Aortic smooth muscle cell (primary cell): ENCODE data around the gene MSANTD2. TPM values are rescaled to one million over a fixed set of nuclear protein-coding genes. Genes with fewer than 3 reads are reported as not detected.

Experiments
- total RNA-seq: library from RNA; depleted of rRNA; stranded (reverse); fragments of >200 nt; gene quantifications from 2 replicates; pipeline ENCODE4 v1.2.3, GENCODE V29; 2014

Gene MSANTD2
- 5.9 and 7.4 TPM in 2 replicates for total RNA-seq

GRCh38 chr11:124800226-124800929 is at the start of gene MSANTD2:
Gene MSANTD2, minus strand, starts transcription at chr11:124800406. Its CDS starts 26 bp downstream, at chr11:124800380.

GRCh38 chr11:124762105-124762623 is 38.0 kb downstream of the MSANTD2 start, which contains the start of gene ESAM:
Gene ESAM, minus strand, starts transcription at chr11:124762290. Its CDS starts 136 bp downstream, at chr11:124762154.

GRCh38 chr11:124751741-124752470 is 48.3 kb downstream of the MSANTD2 start, which contains the start of gene VSIG2:
Gene VSIG2, minus strand, starts transcription at chr11:124752255. Its CDS starts 118 bp downstream, at chr11:124752137.

GRCh38 chr11:124739479-124740276 is 60.5 kb downstream of the MSANTD2 start, which contains the start of gene NRGN:
Gene NRGN, plus strand, starts transcription at chr11:124739942. Its CDS starts 143 bp downstream, at chr11:124740085.

Other genes with a start within 250 kb of the MSANTD2 start
- not detected in 2 replicates for gene OR8A1, start 230.4 kb downstream of the MSANTD2 start, total RNA-seq
- gene PANX3, start 189.0 kb downstream of the MSANTD2 start, total RNA-seq = not detected in 2 replicates
- 20.7 and 22.6 TPM in 2 replicates for gene TBRG1, start 177.5 kb downstream of the MSANTD2 start, total RNA-seq
- 16.8 and 21.9 TPM in 2 replicates for gene SIAE, start 126.7 kb downstream of the MSANTD2 start, total RNA-seq
- gene SPA17, start 126.5 kb downstream of the MSANTD2 start, total RNA-seq = 16.4 and 20.3 TPM in 2 replicates
- gene NRGN, start 60.5 kb downstream of the MSANTD2 start, total RNA-seq = 0.40 and 1.1 TPM in 2 replicates
- 0.06 and 0.13 TPM in 2 replicates for gene VSIG2, start 48.2 kb downstream of the MSANTD2 start, total RNA-seq
- gene ESAM, start 38.1 kb downstream of the MSANTD2 start, total RNA-seq = 7.0 and 13.6 TPM in 2 replicates
- 2.5 and 2.7 TPM in 2 replicates for gene ROBO3, start 65.0 kb upstream of the MSANTD2 start, total RNA-seq
- gene ROBO4, start 97.5 kb upstream of the MSANTD2 start, total RNA-seq = 1.9 and 3.6 TPM in 2 replicates
- gene HEPN1, start 118.8 kb upstream of the MSANTD2 start, total RNA-seq = not detected in 2 replicates
- gene HEPACAM, start 135.6 kb upstream of the MSANTD2 start, total RNA-seq = not detected in 2 replicates
- gene CCDC15, start 153.8 kb upstream of the MSANTD2 start, total RNA-seq = 1.4 and 1.7 TPM in 2 replicates